ENCODE results near the gene CHSY1. TPM values are rescaled to one million over a fixed set of nuclear protein-coding genes. Genes with fewer than 3 reads are reported as not detected.

CHSY1 gene
- total RNA-seq, 1 experiment from 2014 or later, result 26.1 TPM

DNA sequence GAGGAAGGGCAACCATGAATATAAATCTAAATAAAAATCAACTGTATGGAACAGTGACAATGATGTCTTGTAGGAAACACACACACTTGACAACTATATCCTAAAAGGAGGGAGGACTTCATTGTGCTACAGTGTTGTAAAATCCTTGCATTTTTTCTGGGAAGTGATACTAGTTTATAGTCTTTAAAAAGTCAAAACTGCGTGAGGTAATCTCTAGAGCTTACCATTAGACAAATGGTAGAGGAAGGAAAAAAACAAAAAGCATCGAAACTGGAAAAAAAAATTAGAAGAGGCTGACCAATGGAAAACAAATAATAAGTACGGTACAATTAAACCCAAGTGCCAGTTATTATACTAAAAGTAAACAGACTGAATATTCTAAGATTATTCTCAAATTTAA is 38.7 kb downstream of the CHSY1 start:
- DNase-seq (ENCODE audit: low read depth), result no peak

- DNase-seq (ENCODE audit: low read depth), result no peak
Observed at GRCh38 chr15:101211897-101212296, 40.0 kb downstream of the CHSY1 start.

DNA sequence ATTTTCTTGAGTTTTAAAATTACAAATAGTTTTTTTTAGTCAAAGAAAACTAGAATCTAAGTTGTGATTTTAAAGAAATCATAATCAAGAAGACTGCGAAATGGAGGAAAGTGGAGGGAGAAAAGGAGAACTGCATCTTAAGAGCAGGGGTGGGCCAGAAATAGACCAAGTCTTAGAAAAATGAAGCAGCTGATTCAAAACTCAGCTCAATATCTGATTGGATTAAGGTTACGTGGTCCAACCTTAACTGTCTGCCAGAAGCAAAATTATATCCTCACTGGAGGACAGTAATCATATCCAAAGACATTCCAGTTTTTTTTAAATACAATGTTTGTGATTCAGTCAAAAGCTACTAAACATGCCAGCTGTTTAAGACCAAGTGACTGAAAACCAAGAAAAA is 41.4 kb downstream of the CHSY1 start:
- DNase-seq (ENCODE audit: low read depth), result no peak

DNA sequence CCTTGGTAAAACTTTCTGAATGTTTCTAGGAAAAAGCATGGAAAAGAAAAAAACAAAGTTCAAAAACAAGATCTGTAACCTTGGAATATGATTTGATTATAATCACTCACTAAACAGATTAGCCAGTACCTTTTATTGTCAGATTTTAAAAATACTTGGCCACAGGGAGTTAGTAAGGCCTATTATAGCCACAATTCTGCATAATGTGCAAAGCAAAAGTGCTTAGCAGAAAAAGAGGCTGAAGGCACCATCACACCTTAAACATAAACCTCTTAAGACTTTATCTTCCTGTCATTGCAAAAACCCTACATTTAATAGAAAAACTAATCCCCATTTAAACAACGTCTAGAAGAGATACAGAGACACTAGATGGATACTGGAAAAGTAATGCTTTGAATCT is 41.8 kb downstream of the CHSY1 start:
- no peak for DNase-seq (ENCODE audit: low read depth)

DNA sequence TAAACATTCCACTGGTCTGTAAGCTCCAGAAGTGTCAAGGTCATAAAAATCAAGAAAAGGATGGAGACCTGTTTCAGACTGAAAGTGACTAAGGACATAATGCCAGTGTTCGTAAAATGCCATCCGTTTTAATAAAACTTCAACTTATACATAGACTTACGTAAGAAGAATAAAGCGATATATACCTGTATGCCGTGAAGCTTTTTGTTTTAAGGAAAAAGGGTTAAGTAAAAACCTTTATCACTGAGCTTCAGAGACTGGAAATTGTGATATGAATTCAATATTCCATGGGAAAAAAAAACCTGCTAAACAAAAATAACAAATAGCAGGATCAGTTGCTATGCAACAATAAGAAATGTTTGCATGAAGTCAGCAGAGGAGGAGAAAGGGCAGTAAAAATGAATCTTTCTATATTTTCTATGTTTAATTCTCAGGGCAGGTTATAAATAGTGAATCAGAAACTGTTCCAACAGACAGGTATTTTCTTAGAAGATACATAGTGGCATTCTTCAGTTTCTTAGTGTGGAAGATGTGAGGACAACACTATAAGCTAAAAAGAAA is 42.5 kb downstream of the CHSY1 start:
- no peak for DNase-seq (ENCODE audit: low read depth)

DNA sequence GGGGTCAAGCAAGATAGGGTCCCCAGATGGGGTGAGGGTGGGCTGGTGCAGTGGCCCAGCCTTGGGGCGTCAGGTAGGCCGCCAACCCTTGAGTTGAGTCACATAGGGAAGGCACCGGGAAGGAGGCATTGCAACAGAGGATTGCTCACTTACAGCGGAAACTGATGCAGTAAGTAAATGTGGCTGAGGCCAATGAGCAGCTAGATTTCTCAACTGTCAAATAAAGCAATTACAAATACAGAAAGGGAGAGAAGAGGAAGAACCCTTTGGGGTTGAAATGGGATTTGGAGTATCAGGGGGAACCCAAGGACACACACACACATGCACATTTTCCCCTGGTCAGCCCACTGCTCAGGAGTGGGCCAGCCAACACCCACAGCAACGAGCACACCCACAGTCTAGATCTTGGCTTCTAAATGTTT is 44.0 kb downstream of the CHSY1 start:
- DNase-seq (ENCODE audit: low read depth), result peak; percentile 84

- DNase-seq (ENCODE audit: low read depth), result peak; percentile 84
Observed at GRCh38 chr15:101206176-101206591, 45.7 kb downstream of the CHSY1 start.

- DNase-seq (ENCODE audit: low read depth), result no peak
Observed at GRCh38 chr15:101204739-101205535, 46.9 kb downstream of the CHSY1 start.

GRCh38 chr15:101203607-101204189 is 48.1 kb downstream of the CHSY1 start:
- no peak for DNase-seq (ENCODE audit: low read depth)

GRCh38 chr15:101203029-101203573 is 48.7 kb downstream of the CHSY1 start:
- DNase-seq (ENCODE audit: low read depth), result no peak

DNA sequence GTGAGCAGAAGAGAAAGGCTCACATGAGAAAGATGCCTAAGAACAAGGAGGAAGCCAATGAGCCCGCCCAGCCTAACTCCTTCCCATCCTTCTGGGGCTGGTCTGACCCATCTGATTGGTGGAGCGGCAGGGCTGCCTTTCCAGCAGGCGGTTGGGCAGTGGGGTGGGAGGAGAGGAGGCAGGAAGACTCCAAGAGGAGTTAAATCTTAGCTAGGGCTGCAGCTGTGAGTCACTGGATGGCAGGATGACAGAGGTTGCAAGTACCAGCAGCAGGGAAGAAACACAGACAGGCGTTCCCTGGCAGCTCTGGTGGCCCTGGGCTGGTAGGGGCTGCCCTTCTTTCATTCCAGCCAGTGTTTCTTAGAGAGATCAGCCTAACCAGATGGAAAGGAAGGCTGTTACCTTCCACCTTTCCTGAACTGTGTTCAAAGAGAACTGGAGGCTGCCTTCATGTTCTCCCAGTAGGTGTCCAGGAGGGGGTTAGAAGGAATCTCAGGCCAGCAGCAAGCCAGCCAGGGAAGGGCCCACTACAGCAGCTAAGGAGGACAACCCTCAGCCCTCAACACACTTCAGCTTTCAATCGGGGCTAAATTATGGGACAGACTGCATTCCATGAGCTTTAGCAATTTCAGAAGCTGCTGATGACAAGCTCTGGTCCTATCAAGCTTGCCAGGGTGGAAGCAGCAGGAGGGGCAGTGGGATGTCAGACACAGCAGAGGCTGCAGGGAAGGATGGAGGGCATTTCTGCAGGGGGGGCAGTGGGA is 50.3 kb downstream of the CHSY1 start:
- peak; percentile 99 for DNase-seq (ENCODE audit: low read depth)

GRCh38 chr15:101200181-101200580 is 51.7 kb downstream of the CHSY1 start:
- no peak for DNase-seq (ENCODE audit: low read depth)

DNA sequence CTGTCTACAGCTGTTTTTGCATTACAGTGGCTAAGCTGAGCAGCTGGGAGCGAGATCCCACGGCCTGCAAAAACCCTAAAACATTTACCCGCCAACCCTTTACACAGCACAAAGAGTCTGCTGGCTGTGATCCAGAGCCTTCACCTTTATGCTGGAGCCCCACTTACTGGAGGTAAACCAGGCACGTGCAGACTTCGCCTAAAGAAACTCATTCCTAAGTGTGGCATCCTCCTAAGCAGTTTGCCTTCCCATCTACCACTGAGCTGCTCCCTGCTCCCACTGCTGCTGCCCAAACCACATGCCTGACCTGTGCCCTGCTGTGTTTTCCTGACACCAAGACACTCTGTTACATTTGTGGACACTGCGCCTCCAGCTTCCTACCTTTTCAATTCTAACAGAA is 53.0 kb downstream of the CHSY1 start:
- peak; percentile 5 for DNase-seq (ENCODE audit: low read depth)

- DNase-seq (ENCODE audit: low read depth), result no peak
Observed at GRCh38 chr15:101198031-101198575, 53.7 kb downstream of the CHSY1 start.

GRCh38 chr15:101194546-101195125 is 57.2 kb downstream of the CHSY1 start:
- no peak for DNase-seq (ENCODE audit: low read depth)

- DNase-seq (ENCODE audit: low read depth), result no peak
Observed at GRCh38 chr15:101193806-101194545, 57.9 kb downstream of the CHSY1 start.

GRCh38 chr15:101193120-101193644 is 58.7 kb downstream of the CHSY1 start:
- DNase-seq (ENCODE audit: low read depth), result no peak

DNA sequence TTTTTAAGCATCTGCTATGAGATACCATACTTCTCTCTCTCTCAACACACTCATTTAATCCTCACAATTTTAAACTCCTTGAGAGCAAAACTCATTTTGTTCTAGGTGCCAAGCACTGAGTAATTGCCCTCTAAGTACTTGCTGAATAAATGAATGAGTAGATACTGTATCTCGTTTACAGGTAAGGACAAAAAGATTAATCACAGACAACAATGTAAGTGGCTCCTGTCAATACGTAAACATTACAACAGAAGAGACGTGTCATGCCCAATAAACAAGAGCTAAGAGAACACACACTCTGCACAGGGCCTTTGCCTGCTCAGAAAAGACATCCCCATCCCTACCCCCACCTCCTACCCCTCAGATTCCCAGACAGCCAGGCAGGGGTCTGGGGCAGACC is 59.8 kb downstream of the CHSY1 start:
- no peak for DNase-seq (ENCODE audit: low read depth)

GRCh38 chr15:101191242-101191641 is 60.6 kb downstream of the CHSY1 start:
- no peak for DNase-seq (ENCODE audit: low read depth)

DNA sequence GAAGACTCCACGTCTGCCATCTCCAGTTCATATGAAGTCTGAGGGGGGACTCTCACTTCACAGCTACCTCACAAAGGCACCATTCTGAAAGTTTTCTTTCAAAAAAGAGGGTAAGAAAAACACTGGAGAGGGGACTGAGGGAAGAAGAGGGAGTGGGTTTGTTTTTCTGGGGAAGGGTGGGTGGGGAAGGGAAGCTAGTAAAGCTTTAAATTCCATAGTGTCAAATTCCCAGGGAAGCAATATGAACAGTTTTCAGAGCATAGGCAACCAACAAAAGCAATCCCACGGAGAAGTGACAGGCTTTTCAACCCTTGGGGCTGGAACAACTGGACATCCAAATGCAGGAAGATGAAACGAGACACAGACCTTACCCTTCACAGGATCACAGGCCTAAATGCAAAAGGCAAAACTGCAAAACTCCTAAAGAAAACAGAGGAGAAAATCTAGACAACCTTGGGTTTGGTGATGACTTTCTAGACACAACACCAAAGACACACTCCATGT is 61.7 kb downstream of the CHSY1 start:
- DNase-seq (ENCODE audit: low read depth), result no peak
